ENCODE measurements around the gene UNKL. TPM values are rescaled to one million over a fixed set of nuclear protein-coding genes. Genes with fewer than 3 reads are reported as not detected.

Gene UNKL
- total RNA-seq, 4 donors from 2014 or later = 15.2 to 86.4 (median 24.2) TPM

GRCh38 chr16:1430759-1431496 lies 16.4 kb upstream of the UNKL start, which contains the start of gene PERCC1:
PERCC1 (plus strand) TSS chr16:1431078; CDS start chr16:1432594, 1,516 bp downstream.
- no peak within 1 kb of the TSS for H3K27ac ChIP-seq
- H3K4me3 ChIP-seq = no peak within 1 kb of the TSS
- intact Hi-C loops (cut with DNase I; ENCODE audit: low total_unique reads) (no loop called here), in situ Hi-C loops (cut with MboI; ENCODE audit: low pct_ligation_motif_present in 1 of 4, low pct_unique_long_range_greater_than_20kb in 1 of 4, low sequenced_read_pairs in 3 of 4) (no loop called here)
- H3K9me3 ChIP-seq = no peaks in the 10 kb centered on the region
- peaks cover 0 to 4% (median 2%) of the 10 kb centered on the region in 4 donors for H3K4me1 ChIP-seq
- TF ChIP-seq POLR2A (IDR thresholded peaks at IDR 0.05) (no peak), CTCF (IDR thresholded peaks at IDR 0.05) (no peak), POLR2AphosphoS5 (IDR thresholded peaks at IDR 0.05) (no peak), EP300 (IDR thresholded peaks at IDR 0.05; ENCODE audit: low read depth) (no peak)
- H3K36me3 ChIP-seq = no peaks in the 10 kb centered on the region
- peaks cover 19% of the 10 kb centered on the region for H3K27me3 ChIP-seq
- DNase-seq = no peak
- 55% methylated on average over 29 of the region's 35 CpGs; no CpG with 5 or more reads in 1 of the 2 donors for WGBS, 2 donors (ENCODE audit: low coverage in 1 of 2)

GRCh38 chr16:1430214-1430758 lies 15.8 kb upstream of the UNKL start:
- H3K36me3 ChIP-seq = no peaks in the 10 kb centered on the region
- no peak for DNase-seq
- intact Hi-C loops (cut with DNase I; ENCODE audit: low total_unique reads) (no loop called here), in situ Hi-C loops (cut with MboI; ENCODE audit: low pct_ligation_motif_present in 1 of 4, low pct_unique_long_range_greater_than_20kb in 1 of 4, low sequenced_read_pairs in 3 of 4) (no loop called here)
- H3K4me3 ChIP-seq = no peak overlapping the region
- 57% methylated on average over 14 of the region's 14 CpGs; no CpG with 5 or more reads in 1 of the 2 donors for WGBS, 2 donors (ENCODE audit: low coverage in 1 of 2)
- no peak for TF ChIP-seq POLR2AphosphoS5 (IDR thresholded peaks at IDR 0.05)
- TF ChIP-seq POLR2A (IDR thresholded peaks at IDR 0.05) = no peak
- no peak for TF ChIP-seq CTCF (IDR thresholded peaks at IDR 0.05)
- no peak for TF ChIP-seq EP300 (IDR thresholded peaks at IDR 0.05; ENCODE audit: low read depth)
- H3K27me3 ChIP-seq = peaks cover 19% of the 10 kb centered on the region
- H3K27ac ChIP-seq = no peak overlapping the region
- H3K4me1 ChIP-seq = peaks cover 0 to 4% (median 2%) of the 10 kb centered on the region in 4 donors
- no peaks in the 10 kb centered on the region for H3K9me3 ChIP-seq

- DNase-seq = no peak
- Histone ChIP-seq H3K4me3 (no peak overlapping the region), H3K36me3 (no peaks in the 10 kb centered on the region), H3K27ac (no peak overlapping the region), H3K27me3 (peaks cover 19% of the 10 kb centered on the region), H3K4me1 (peaks cover 0 to 4% (median 2%) of the 10 kb centered on the region in 4 donors), H3K9me3 (no peaks in the 10 kb centered on the region)
- intact Hi-C loops (cut with DNase I; ENCODE audit: low total_unique reads) = no loop called here
- in situ Hi-C loops (cut with MboI; ENCODE audit: low pct_ligation_motif_present in 1 of 4, low pct_unique_long_range_greater_than_20kb in 1 of 4, low sequenced_read_pairs in 3 of 4) = no loop called here
- TF ChIP-seq POLR2AphosphoS5 (IDR thresholded peaks at IDR 0.05) (no peak), POLR2A (IDR thresholded peaks at IDR 0.05) (no peak), CTCF (IDR thresholded peaks at IDR 0.05) (no peak), EP300 (IDR thresholded peaks at IDR 0.05; ENCODE audit: low read depth) (no peak)
- WGBS, 2 donors (ENCODE audit: low coverage in 1 of 2) = 72% methylated on average over 11 of the region's 13 CpGs; no CpG with 5 or more reads in 1 of the 2 donors
Measured at GRCh38 chr16:1429631-1430030, 15.1 kb upstream of the UNKL start.

GRCh38 chr16:1429012-1429411 lies 14.5 kb upstream of the UNKL start:
- no peak overlapping the region for H3K27ac ChIP-seq
- WGBS, 2 donors (ENCODE audit: low coverage in 1 of 2) = 20 to 70% methylated on average over 2 to 11 of the region's 11 CpGs
- no peak for TF ChIP-seq POLR2A (IDR thresholded peaks at IDR 0.05)
- in situ Hi-C loops (cut with MboI; ENCODE audit: low pct_ligation_motif_present in 1 of 4, low pct_unique_long_range_greater_than_20kb in 1 of 4, low sequenced_read_pairs in 3 of 4) (no loop called here), intact Hi-C loops (cut with DNase I; ENCODE audit: low total_unique reads) (no loop called here)
- peaks cover 0 to 4% (median 2%) of the 10 kb centered on the region in 4 donors for H3K4me1 ChIP-seq
- no peak for DNase-seq
- no peaks in the 10 kb centered on the region for H3K36me3 ChIP-seq
- no peaks in the 10 kb centered on the region for H3K9me3 ChIP-seq
- H3K27me3 ChIP-seq = peaks cover 19% of the 10 kb centered on the region
- no peak overlapping the region for H3K4me3 ChIP-seq
